SK-N-SH treated with all-trans-retinoic acid at 6 μM for 48 hours (cell line): ENCODE data around the gene TAP1.

Experiments
- ARNTL ChIP-seq: fragments of 450-650 bp; formaldehyde crosslinking; IDR thresholded peaks from 2 replicates; pipeline ENCODE4 v1.5.0; 2020; ENCODE audit warnings: low read depth, mild to moderate bottlenecking, moderate library complexity, borderline replicate concordance
- GLIS3 ChIP-seq: fragments of 250-450 bp; sonication (Bioruptor Pico); IDR thresholded peaks from 2 replicates; pipeline ENCODE4 v1.5.0; 2020; ENCODE audit warnings: mild to moderate bottlenecking, moderate library complexity
- PPARA ChIP-seq: fragments of 250-450 bp; sonication (Bioruptor Pico); IDR thresholded peaks from 2 replicates; pipeline ENCODE4 v1.5.0; 2020; ENCODE audit warnings: mild to moderate bottlenecking, borderline replicate concordance
- ZFP3 ChIP-seq: fragments of 250-450 bp; sonication (Bioruptor Pico); IDR thresholded peaks from 2 replicates; pipeline ENCODE4 v1.5.0; 2020; ENCODE audit warnings: mild to moderate bottlenecking, moderate library complexity
- ZFP30 ChIP-seq: fragments of 450-650 bp; formaldehyde crosslinking; IDR thresholded peaks from 2 replicates; pipeline ENCODE4 v1.5.0; 2022; ENCODE audit warnings: mild to moderate bottlenecking, moderate library complexity
- ZNF70 ChIP-seq: fragments of 450-650 bp; formaldehyde crosslinking; IDR thresholded peaks from 2 replicates; pipeline ENCODE4 v1.5.0; 2020; ENCODE audit warnings: mild to moderate bottlenecking, moderate library complexity
- ZNF8 ChIP-seq: fragments of 450-650 bp; formaldehyde crosslinking; IDR thresholded peaks from 2 replicates; pipeline ENCODE4 v1.5.0; 2020; ENCODE audit warnings: mild to moderate bottlenecking, moderate library complexity
- TF ChIP-seq, protein P1 (sequence below): fragments of 250-450 bp; sonication (Bioruptor Pico); IDR thresholded peaks from 2 replicates; pipeline ENCODE4 v1.5.0; 2020; ENCODE audit warnings: mild to moderate bottlenecking, moderate library complexity

DNA sequence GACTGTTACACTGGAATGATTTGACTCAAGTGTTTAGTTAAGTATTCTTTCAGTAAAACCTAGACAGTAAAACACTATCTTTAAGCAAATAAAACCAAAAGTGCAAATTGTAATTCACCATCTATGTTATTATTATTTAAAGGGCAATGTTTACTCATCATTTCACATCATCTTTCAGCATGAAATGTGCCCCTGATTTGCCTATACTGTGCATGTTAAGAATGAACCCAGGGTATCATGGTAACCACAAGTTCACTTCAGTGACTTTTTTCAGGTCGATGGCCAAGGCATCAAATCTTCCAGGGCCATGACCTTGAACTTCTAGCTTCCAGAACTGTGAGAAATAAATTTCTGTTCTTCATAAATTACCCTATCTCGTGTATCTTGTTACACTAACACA, 34.6 kb downstream of the TAP1 start:
- TF ChIP-seq ARNTL (CRISPR knock-in tag) (no peak), ZNF70 (CRISPR knock-in tag) (no peak), ZNF8 (CRISPR knock-in tag) (no peak), GLIS3 (CRISPR knock-in tag) (no peak), ZFP3 (no peak), PPARA (CRISPR knock-in tag) (no peak), ZFP30 (CRISPR knock-in tag) (no peak)
- TF ChIP-seq, protein P1, sequence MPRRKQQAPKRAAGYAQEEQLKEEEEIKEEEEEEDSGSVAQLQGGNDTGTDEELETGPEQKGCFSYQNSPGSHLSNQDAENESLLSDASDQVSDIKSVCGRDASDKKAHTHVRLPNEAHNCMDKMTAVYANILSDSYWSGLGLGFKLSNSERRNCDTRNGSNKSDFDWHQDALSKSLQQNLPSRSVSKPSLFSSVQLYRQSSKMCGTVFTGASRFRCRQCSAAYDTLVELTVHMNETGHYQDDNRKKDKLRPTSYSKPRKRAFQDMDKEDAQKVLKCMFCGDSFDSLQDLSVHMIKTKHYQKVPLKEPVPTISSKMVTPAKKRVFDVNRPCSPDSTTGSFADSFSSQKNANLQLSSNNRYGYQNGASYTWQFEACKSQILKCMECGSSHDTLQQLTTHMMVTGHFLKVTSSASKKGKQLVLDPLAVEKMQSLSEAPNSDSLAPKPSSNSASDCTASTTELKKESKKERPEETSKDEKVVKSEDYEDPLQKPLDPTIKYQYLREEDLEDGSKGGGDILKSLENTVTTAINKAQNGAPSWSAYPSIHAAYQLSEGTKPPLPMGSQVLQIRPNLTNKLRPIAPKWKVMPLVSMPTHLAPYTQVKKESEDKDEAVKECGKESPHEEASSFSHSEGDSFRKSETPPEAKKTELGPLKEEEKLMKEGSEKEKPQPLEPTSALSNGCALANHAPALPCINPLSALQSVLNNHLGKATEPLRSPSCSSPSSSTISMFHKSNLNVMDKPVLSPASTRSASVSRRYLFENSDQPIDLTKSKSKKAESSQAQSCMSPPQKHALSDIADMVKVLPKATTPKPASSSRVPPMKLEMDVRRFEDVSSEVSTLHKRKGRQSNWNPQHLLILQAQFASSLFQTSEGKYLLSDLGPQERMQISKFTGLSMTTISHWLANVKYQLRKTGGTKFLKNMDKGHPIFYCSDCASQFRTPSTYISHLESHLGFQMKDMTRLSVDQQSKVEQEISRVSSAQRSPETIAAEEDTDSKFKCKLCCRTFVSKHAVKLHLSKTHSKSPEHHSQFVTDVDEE (CRISPR knock-in tag): no peak
